NCI-H128 (cell line): Measurements from ENCODE around the gene MGST2.

Experiments
- DNase-seq: peaks from one replicate; lab custom pipeline; 2025; ENCODE audit not compliant: unreplicated experiment; lab: John Stamatoyannopoulos, UW

The MGST2 gene

DNA sequence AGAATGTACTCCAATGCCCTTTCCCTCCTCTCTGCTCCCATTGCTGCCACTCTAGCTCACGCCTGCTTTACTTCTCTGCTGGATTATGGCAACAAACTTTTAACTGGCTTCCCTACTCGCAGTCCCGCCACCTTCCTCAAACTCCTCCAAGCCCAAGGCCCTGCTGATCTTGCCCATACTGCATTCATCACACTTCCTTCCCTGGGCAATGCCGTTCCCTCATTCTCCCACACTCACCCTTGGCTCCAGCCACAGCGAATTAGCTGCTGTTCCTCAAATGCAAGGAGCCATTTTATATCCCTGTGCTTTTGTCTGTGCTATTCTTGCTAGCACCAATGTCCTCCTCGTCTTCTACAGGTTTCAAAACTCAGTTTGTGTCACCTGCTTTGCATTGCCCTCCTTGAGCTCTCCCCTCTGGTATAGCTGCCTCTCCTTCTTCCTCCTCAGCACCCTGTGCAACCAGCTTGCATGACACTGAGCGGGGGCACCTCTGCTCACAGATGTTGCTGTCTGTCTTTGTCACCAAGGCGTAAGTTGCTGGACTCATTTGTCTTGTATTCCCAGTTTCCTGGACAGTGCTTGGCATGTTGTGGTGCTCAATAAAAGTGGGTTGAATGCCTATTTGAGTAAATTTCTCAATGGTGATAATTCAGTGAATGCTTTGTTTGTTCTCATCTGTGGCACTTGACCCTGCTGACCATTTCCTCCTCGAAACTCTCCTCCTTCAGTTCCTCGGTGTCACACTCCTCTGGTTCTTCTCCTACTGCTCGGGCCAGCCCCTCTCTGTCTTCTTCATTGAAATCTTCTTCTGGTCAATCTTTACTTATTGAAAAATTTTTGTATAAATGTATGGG is 22.4 kb upstream of the MGST2 start:
- DNase-seq, result no peak

DNA sequence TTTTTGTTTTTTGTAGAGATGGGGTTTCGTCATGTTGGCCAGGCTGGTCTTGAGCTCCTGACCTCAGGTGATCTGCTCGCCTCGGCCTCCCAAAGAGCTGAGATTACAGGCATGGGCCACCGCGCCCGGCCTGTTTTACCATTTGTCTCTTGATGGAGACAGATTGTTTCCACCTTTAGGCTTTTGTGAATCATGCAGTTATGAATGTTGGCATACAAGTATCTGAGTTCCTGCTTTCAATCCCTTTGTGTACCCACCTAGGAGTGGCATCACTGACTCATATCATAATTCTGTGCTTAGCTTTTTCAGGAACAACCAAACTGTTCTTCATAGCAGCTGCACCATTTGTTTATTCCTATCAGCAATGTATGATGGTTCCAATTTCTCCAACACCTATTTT is 20.2 kb upstream of the MGST2 start:
- DNase-seq, result no peak

DNA sequence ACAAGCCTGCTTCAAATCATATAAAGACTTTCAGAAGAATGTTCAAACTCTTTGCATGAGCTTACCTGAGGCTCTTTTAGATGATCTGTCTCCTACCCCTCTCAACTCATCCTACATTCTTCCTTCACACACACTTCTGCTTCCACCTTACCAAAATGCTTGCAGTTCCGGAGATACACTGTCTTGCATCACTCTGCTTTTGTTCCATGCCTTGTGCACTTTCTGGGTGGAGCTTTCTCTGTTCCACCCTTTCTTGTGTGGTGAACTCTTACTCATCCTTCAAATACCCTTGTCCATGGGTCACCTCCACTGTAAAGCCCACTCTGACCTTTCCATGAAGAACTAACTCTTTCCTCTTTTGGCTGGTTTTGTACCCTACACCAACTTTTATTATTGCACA is 18.4 kb upstream of the MGST2 start:
- DNase-seq, result no peak

DNA sequence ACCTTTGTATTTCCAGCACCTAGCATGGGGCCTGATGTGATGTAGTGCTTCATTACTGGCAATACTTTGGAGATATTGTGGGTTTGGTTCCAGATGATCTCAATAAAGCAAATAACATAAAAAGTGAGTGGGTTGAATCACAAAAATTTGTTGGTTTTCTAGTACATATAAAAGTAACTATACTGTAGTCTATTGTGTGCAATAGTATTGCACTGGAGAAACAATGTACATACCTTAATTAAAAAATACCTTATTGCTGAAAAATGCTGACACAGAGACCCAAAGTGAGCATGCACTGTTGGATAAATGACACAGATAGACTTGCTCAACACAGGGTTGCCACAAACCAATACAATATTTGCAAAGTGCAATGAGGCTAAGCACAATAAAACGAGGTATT is 17.7 kb upstream of the MGST2 start:
- no peak for DNase-seq

DNA sequence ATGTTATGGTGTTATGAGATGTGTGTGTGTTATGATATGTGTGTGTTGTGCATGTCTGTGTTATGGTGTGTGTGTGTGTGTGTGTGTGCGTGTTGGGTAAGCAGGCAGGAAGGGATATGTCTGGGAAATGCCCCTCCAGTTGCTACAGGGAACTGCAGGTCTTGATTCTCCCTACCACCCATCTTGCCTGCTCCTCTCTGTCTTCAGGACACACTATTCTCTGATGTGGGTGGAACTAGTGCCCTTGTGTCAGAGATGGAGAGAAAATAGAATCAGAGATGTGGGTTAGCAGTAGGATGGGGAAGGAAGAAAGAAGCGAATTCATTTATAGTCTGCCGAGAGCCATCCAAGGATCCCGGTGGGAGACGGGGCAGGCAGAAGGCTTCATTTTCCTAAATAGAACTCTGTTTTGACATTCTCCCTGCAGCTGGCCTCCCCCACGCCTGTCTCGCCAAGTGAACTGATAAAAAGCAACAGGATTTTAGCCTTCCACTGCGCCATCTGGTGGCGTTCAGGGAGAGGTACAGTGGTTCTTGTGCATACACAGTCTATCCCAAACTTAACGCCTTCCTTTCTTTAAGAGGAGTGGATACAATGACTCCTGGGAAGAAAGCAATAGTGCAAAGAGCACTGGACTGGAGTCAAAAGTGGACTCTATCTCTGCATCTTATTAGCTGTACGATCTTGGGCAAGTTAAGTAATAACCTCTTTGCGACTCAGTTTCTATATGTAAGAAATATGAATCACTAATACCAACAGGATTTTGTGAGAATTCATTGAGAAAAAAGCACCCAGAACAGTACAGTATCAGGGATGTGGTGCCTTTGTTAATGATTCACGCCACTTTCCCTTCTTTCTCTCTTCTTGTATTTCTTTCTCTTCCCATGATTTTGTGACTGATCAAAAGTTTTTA is 14.1 kb upstream of the MGST2 start:
- DNase-seq, result peak; percentile 6

DNA sequence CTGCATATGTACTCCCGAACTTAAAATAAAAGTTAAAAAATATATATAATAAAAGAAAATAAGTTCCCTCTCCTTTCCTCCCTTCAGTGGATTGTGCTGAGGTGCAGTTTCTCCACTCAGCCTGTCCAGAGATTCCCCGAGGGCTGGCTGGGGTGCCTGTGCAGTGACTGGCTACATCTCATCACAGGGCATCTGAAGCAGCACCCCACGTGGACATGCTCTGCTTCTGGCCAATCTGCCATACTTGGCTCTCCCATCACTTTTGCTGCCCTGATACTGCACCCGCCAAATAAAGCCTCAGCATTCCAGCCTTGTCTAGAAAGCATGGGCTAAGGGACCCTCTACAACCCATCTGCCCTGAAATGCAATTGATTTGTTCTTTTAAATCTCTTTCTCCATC is 11.1 kb upstream of the MGST2 start:
- no peak for DNase-seq

DNA sequence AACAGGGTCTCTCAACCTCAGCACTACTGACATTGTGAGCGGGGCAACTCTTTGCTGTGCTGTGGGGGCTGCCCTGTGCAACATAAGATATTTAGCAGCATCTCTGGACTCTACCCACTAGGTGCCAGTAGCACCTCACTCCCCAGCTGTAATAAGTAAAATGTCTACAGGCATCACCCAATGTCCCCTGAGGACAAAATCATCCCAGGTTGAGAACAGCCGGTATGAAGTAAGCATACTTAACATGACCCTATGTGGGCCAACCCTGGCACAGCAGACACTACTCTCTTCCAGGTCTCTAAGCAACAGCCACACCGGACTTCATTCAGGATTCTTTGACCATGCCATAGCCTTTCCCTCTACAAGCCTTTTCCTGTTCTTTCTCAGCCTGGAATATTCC is 10.5 kb upstream of the MGST2 start:
- DNase-seq, result no peak

DNA sequence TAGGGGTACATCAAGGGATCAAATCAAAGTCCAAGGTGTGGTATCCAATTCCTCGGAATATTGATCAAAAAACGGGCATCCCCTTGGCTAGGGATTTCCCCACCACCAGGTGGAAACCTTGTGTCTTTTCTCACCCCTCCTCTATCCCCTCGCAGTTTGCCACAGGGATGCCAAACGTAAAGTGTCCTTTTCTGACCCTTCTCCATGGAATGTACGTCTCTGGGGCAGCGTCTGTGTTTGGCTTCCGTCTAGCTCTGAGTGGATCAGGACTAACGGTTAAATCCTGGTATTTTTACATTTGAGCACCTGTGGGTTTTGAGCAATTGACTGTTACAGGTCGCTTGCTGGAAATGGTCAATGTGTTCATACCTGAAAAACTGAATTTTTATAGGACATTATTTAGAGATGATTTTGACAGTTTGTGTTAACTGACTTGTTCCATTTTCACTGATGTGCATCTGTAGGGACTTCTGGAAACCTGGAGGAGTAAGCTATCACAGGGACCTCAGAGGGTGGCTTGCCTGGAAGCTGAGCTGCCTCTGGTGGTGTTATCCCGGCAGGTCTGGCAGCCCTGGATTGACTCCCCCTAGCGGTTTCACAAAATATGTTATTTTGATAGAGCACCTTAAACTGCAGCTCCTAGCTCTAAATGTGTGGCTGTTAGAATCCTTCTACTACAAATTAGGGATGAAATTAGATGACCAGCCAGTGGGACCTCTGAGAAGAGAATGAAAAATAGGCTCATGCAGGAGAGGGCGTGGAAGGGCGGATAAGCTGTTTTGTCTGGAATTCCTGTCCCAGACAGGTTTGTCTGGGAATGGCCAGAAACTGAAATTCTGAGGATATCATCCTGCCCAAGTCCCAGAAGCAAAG is 8.8 kb upstream of the MGST2 start:
- DNase-seq, result peak; percentile 25

DNA sequence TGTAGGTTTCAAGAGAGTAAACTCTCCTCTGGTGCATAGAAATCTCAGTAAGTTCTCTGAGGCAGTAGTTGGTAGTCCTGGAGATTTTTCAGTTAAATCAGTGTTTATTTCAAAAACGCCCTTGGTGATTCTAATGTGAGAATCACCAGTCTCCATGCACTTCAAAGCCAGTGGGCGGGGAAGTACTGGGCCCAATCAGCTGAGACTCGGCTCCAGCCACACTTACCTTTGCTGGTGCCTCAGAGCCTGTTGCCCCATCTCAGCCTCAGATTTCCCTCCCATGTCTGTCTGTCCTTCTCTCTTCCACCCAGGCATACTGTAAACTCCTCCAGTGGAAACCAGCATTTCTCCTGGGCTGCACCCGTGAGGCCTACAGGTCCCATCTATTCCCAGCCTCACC is 7.4 kb upstream of the MGST2 start:
- DNase-seq, result no peak

DNA sequence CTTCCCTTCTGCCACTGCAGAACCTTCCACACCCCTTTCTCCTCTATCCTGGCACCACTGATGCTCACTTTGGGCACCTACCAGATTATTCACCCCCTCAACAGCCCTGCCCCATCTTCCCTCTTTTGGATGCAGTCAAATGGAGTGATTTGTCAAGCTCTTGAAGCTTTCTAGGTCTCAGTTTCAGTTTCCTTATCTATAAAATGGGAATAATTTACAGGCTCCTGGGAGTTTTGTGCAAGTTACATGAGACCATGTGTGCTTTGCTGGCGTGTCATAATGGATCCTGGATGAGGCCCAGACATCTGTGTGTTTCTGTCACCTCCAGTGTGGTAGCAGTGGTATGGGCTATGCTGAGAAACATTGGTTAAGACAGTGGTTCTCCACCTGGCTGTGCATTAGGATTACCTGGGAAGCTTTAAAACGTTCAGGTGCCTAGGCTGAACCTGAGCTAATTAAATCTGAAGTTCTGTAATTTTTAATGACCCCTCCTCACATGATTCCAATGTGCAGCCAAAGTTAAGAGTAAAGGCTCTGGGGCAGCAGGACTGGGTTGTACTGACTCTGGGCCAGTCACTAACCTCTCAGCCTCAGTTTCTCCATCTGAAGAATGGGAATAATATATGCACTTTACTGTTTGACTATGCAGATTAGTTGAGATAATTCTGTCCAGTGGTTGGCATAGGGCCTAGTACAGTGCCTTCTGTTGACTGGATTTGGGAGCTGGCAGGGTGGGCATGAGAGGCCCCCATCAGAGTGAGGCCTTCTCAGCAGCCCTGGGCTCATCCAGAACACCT is 6.8 kb upstream of the MGST2 start:
- no peak for DNase-seq

DNA sequence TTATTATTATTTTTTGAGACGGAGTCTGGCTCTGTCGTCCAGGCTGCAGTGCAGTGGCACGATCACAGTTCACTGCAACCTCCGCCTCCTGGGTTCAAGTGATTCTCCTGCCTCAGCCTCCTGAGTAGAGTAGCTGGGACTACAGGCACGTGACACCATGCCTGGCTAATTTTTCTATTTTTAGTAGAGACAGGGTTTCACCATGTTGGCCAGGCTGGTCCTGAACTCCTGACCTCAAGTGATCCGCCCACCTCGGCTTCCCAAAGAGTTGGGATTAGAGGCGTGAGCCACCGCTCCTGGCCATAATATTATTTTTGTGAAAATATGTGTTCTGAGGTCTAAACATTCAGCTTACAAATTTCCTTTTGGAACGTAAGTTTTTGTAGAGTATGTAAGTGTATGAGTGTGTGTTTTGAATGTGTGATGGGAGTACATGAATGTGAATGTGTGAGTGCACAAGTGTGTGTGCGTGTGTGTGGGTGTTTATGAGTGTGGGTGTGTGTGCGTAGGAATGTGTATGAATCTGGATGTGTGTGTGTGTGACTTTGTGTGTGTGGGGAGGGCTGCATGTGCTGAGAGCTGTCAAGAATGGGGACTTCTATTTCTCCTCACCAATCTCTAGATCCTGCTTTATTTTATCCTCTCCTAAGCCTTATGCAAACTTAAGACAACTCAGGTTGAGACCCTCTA is 5.7 kb upstream of the MGST2 start:
- no peak for DNase-seq

DNA sequence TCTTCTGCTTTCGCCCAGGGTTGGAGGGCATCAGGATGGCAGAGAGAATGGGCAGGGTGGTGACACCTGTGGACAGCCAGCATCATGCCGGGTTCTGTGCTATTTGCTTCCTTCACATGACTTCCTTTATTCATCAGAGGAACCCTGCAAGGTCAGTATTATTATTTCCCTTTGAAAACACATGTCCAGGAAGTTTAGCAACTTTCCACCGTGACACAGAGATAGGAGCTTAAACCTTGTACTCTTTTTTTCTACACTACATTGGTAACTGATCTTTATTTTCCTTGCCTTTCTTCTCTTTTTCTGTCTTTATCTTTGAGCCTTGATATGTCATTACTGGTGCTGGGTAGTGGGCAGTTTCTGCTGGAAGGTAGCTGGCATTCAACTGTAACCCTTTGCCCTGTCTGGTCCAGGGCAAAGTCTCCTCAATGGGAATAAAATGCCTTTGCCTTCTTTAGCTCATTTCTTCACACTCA is 5.0 kb upstream of the MGST2 start:
- no peak for DNase-seq

DNA sequence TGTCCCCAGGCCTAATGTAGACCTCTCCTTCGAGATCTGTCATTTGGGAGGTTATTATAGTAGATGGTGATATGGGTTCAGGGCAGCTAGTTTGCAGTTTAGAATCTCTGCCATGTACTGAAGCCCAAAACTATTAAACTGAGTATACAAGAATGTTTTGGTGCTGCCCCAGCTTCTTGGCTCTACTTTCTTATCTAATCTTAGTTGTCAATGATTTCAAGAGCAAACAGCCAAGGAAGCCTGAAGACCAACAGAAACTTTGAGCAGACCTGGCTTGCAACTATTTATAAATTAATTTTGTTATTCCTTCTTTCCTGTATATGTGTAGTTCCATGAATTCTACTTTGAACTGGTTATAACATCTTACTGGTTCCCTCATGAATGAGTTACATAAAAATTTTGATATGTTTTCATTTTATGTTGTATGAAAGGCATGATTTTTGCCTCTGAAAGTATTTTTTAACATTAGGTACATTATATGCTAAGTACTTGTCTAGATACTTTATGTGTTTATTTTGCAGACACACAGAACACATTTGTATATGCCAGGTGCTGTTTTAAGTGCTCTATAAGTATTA is 2.0 kb upstream of the MGST2 start:
- no peak for DNase-seq

DNA sequence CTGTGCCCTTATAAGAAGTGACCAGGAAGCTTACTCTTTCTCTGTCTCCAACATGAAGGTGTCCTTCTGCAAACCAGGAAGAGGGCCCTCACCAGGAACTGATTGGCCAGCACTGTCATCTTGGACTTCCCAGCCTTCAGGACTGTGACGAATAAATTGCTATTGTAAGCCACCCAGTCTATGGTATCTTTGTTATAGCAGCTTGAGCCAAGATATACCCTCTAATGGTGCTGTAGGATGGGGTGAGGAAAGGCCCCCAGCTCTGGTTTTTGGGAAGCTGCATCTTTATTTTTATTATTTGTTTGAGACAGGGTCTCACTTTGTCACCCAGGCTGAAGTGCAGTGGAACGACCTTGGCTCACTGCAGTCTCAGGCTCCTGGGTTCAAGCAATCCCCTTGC is 1.2 kb upstream of the MGST2 start:
- DNase-seq, result no peak

DNA sequence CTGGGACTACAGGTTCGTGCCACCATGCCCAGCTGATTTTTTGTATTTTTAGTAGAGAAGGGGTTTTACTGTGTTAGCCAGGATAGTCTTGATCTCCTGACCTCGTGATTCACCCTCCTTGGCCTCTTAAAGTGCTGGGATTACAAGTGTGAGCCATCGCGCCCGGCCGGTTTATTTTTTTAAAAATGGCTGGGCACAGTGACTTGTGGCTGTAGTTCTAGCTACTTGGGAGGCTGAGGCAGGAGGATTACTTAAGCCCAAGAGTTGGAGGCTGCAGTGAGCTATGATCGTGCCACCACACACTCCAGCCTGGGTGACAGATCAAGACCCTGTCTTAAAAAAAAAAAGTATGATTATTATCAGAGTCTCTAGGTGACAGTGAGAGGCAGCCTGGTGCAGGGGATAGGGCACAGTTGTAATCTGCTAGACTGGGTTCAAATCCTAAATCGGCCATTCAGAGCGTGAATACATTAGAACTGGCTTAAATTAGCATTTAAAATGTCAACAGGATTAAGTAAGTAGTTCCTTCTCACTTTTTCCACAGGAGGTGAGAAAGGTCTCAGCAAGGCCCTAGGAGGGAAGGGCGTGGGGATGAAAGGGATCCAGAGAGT is 435 bp upstream of the MGST2 start:
- DNase-seq, result no peak

DNA sequence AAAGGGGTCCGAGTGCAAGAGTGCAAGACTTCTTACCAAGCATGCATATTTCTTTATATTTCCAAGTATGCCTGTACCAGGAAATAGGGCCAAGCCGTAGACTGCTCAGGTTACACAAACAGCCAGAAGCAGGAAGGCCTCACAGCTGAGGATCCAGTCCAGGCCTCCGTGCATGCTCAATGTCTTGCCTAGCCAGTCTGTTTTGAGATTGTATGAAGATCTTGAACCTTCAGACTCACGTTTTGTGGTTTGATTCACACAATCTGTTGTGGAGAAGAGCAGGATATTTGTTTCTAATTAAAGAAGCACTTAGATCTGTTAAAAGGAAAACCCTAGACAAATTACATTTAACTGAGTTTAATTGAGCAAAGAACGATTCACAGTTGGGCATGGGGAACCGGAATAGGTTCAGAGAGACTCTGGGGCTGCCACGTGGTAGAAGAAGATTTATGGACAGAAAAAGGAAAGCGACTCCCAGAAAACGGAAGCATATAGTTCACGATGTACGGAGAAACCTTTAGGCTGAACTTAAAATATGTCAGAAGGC is 1.2 kb downstream of the MGST2 start:
- no peak for DNase-seq

DNA sequence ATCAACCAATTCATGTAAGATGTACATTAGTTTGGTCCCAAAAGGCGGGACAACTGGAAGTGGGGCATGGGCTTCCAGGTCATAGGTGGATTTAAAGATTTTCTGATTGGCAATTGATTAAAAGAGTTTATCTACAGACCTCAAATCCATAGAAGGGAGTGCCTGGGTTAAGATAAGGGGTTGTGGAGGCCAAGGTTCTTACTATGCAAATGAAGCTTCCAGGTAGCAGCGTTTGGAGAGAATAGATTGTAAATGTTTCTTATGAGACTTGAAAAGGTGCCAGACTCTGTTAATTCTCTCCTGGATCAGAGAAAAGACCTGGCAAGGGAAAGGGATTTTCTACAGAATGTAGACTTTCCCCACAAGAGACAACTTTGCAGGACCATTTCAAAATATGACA is 2.4 kb downstream of the MGST2 start:
- DNase-seq, result no peak

DNA sequence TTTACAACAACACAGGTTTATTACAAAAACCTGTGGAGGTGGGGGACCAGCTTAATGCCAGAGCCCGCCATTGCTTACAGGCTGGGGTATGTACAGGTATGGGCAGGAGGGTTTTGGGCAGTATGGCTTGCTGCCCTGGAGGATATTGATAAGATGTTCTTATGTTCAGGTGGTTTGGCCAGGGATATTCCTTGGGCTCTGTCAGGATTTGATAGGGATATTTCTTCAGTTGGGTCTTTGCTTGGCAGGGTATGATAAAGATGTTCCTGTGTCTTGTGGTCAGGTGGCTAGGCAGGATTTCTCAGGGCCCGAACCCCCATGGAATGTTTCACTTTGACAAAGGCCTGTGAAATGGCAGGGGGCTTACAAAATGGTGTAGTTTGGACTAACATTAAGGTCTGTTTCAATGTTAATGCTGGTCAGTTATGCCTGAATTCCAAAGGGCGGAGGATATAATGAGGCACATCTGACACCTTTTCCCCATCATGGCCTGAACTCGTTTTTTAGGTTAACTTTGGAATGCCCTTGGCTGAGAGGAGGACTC is 3.1 kb downstream of the MGST2 start:
- no peak for DNase-seq
